ENCODE measurements around the gene MLXIP. TPM values are rescaled to one million over a fixed set of nuclear protein-coding genes. Genes with fewer than 3 reads are reported as not detected.

MLXIP gene
- total RNA-seq, 4 donors from 2014 or later, result 9.6 to 20.0 (median 11.4) TPM

GRCh38 chr12:122088179-122088810 lies 9.7 kb downstream of the MLXIP start:
- H3K27me3 ChIP-seq, result no peaks in the 10 kb centered on the region
- 75 to 84% methylated on average over 6 of the region's 9 CpGs for WGBS, 2 donors
- peaks cover 0 to 35% (median 6%) of the 10 kb centered on the region in 3 donors for H3K36me3 ChIP-seq
- intact Hi-C loops (cut with DNase I), result no loop called here
- TF ChIP-seq POLR2A (IDR thresholded peaks at IDR 0.05) (no peak), CTCF (IDR thresholded peaks at IDR 0.05) (no peak)
- H3K4me1 ChIP-seq, result peaks cover 9 to 97% (median 44%) of the 10 kb centered on the region in 3 donors
- DNase-seq, result no peak
- no peaks in the 10 kb centered on the region for H3K9me3 ChIP-seq
- H3K27ac ChIP-seq, result peak overlapping the region in 3 of 4 donors; percentile 37 to 65 (median 47)
- no peak overlapping the region for H3K4me3 ChIP-seq

- H3K4me1 ChIP-seq, result peaks cover 9 to 94% (median 44%) of the 10 kb centered on the region in 3 donors
- no peak for TF ChIP-seq CTCF (IDR thresholded peaks at IDR 0.05)
- TF ChIP-seq POLR2A (IDR thresholded peaks at IDR 0.05), result no peak
- no peaks in the 10 kb centered on the region for H3K27me3 ChIP-seq
- H3K4me3 ChIP-seq, result no peak overlapping the region
- intact Hi-C loops (cut with DNase I), result no loop called here
- H3K27ac ChIP-seq, result peak overlapping the region in 1 of 4 donors; percentile 37
- H3K36me3 ChIP-seq, result peaks cover 0 to 27% (median 6%) of the 10 kb centered on the region in 3 donors
- DNase-seq, result no peak
- no peaks in the 10 kb centered on the region for H3K9me3 ChIP-seq
- WGBS, 2 donors, result 47 to 60% methylated on average over 2 of the region's 2 CpGs
Observed at GRCh38 chr12:122089077-122089476, 10.5 kb downstream of the MLXIP start.

- WGBS, 2 donors, result 47 to 67% methylated on average over 6 to 7 of the region's 7 CpGs
- Histone ChIP-seq H3K4me3 (no peak overlapping the region), H3K4me1 (peaks cover 9 to 93% (median 54%) of the 10 kb centered on the region in 3 donors)
Observed at GRCh38 chr12:122090759-122091515, 12.4 kb downstream of the MLXIP start.

GRCh38 chr12:122093098-122093883 lies 14.7 kb downstream of the MLXIP start:
- Histone ChIP-seq H3K4me1 (peaks cover 20 to 93% (median 55%) of the 10 kb centered on the region in 3 donors), H3K9me3 (no peaks in the 10 kb centered on the region), H3K27me3 (no peaks in the 10 kb centered on the region), H3K27ac (peak overlapping the region in 2 of 4 donors; percentile 29 to 68), H3K36me3 (no peaks in the 10 kb centered on the region), H3K4me3 (no peak overlapping the region)
- no peak for TF ChIP-seq POLR2A (IDR thresholded peaks at IDR 0.05)
- no peak for TF ChIP-seq CTCF (IDR thresholded peaks at IDR 0.05)
- 91 to 95% methylated on average over 9 of the region's 9 CpGs for WGBS, 2 donors
- DNase-seq, result no peak
- intact Hi-C loops (cut with DNase I), result no loop called here

More at GRCh38 chr12:122090759-122091515, 12.4 kb downstream of the MLXIP start:
- intact Hi-C loops (cut with DNase I), result no loop called here
- peaks cover 0 to 9% (median 0%) of the 10 kb centered on the region in 3 donors for H3K36me3 ChIP-seq
- TF ChIP-seq POLR2A (IDR thresholded peaks at IDR 0.05) (no peak), CTCF (IDR thresholded peaks at IDR 0.05) (no peak)
- H3K9me3 ChIP-seq, result no peaks in the 10 kb centered on the region
- H3K27ac ChIP-seq, result peak overlapping the region in 3 of 4 donors; percentile 48 to 74 (median 64)
- DNase-seq, result no peak
- no peaks in the 10 kb centered on the region for H3K27me3 ChIP-seq
